T-helper 9 cell (primary cell): ENCODE measurements around the gene FZD2.

Experiments used
- DNase-seq: peaks from one replicate; pipeline ENCODE4 v3.0.0-alpha.2; 2020

Gene FZD2

DNA sequence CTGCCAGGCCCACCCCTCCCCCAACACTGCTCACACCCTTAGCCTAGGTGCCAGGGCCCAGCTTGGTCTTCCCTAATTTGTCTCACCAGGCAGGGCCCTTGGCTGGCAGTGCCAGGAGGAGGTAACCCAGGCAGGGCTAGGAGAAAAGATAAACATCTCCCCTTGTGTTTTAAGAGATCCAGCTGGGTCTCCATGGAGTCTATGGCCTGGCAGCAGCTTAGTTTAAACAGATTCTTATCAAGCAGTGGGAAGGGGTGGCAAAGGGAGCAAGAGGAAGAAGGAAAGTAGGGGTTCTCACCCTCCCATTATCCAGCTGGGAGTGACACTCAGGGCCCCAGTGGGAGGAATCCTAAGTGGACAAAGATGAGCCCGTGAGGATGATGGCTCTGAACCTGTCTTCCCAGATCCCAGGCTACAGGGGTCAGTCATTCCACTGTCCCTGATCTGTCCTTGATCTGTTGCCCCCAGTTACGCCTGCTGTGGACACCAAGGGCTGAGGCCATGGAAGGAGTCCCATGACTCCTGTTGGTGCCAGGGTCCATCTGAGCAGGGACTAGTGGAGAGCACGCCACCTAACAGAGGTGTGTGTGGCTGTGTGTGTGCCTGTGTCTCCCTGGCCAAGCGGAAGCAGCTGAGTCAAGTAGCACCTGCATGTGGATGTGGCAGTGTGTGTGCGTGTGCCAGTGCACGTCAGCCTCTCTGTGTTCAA is 51.6 kb downstream of the FZD2 start:
- no peak for DNase-seq

DNA sequence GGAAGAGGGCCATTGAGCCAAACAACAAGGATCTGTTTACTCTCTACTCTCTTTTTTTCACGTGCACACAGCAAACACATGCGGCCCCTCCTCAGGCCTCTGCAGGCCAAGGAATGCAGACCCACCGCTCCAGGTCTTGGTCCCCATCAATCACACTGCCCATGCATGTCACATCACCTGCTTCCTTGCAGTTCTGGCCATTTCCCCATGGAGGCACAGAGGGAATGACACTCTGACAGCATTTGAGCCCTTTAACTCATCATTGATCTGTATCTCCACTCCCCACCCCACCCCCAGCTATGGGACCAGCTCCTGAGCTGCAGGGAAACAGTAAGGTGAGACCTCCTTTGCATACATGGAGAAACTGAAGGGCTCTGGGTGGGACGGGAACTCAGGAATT is 53.0 kb downstream of the FZD2 start:
- no peak for DNase-seq
